Neural cell (in vitro differentiated cells): ENCODE data around the gene IDI2. TPM values are rescaled to one million over a fixed set of nuclear protein-coding genes. Genes with fewer than 3 reads are reported as not detected.

ENCODE experiments used
- H2AFZ ChIP-seq: fragments of 200-600, 300-800 bp; sonication (generic), shearing (Covaris generic); 2 replicates; pipeline ENCODE4 v1.6.0; 2014; ENCODE audit warnings: low read depth, mild to moderate bottlenecking, antibody characterized with exemption, low read length, moderate library complexity
- H3F3A ChIP-seq: fragments of 200-600 bp; shearing (Covaris generic); 2 replicates; pipeline ENCODE4 v1.6.1; 2016; ENCODE audit warnings: mild to moderate bottlenecking, moderate library complexity, mixed read lengths, antibody characterized with exemption, low read length; ENCODE audit not compliant: insufficient read depth, poor library complexity, severe bottlenecking
- H3K27ac ChIP-seq: fragments of 200-600, 300-800 bp; sonication (generic), shearing (Covaris generic); 2 replicates; pipeline ENCODE4 v1.5.1; 2014; ENCODE audit warnings: mild to moderate bottlenecking, low read length, moderate library complexity
- H3K27me3 ChIP-seq: fragments of 300-800, 200-600 bp; sonication (generic), shearing (Covaris generic); 2 replicates; pipeline ENCODE4 v1.6.0; 2014; ENCODE audit warnings: mild to moderate bottlenecking, low read depth, low read length, moderate library complexity; ENCODE audit not compliant: insufficient read depth
- H3K36me3 ChIP-seq: fragments of 300-800, 200-600 bp; sonication (generic), shearing (Covaris generic); 2 replicates; pipeline ENCODE4 v1.5.1; 2014; ENCODE audit warnings: mild to moderate bottlenecking, antibody characterized with exemption, low read length, moderate library complexity; ENCODE audit not compliant: insufficient read depth
- H3K4me2 ChIP-seq: fragments of 300-800, 200-600 bp; sonication (generic), shearing (Covaris generic); 2 replicates; pipeline ENCODE4 v1.6.0; 2014; ENCODE audit warnings: mild to moderate bottlenecking, low read length
- H3K4me3 ChIP-seq: fragments of 300-800, 200-600 bp; sonication (generic), shearing (Covaris generic); 2 replicates; pipeline ENCODE4 v1.5.1; 2014; ENCODE audit warnings: mild to moderate bottlenecking, low read length, moderate library complexity
- H3K79me2 ChIP-seq: fragments of 200-600 bp; shearing (Covaris generic); replicated peaks from 2 replicates; pipeline ENCODE4 v1.6.0; 2014; ENCODE audit warnings: mild to moderate bottlenecking, low read length, moderate library complexity; ENCODE audit not compliant: insufficient read depth
- H3K9ac ChIP-seq: fragments of 300-800, 200-600 bp; sonication (generic), shearing (Covaris generic); 2 replicates; pipeline ENCODE4 v1.6.1; 2016; ENCODE audit warnings: mild to moderate bottlenecking, low read length, mixed read lengths
- H3K9me2 ChIP-seq: fragments of 200-600 bp; shearing (Covaris generic); 2 replicates; pipeline ENCODE4 v1.6.1; 2016; ENCODE audit warnings: mild to moderate bottlenecking, low read length, mixed read lengths; ENCODE audit not compliant: insufficient read depth
- H3K9me3 ChIP-seq: fragments of 200-600, 300-800 bp; sonication (generic), shearing (Covaris generic); 2 replicates; pipeline ENCODE4 v1.6.1; 2016; ENCODE audit warnings: mild to moderate bottlenecking, mixed run types, low read length, moderate library complexity, mixed read lengths
- H4K20me1 ChIP-seq: fragments of 200-600 bp; shearing (Covaris generic); 2 replicates; pipeline ENCODE4 v1.6.1; 2016; ENCODE audit warnings: mild to moderate bottlenecking, mixed run types; ENCODE audit not compliant: insufficient read depth
- EP300 ChIP-seq: fragments of 450-650 bp; conservative IDR thresholded peaks from 2 replicates; pipeline ENCODE4 v1.6.1; 2014; ENCODE audit warnings: antibody characterized with exemption, mild to moderate bottlenecking, moderate library complexity; ENCODE audit not compliant: poor library complexity, severe bottlenecking
- EZH2 ChIP-seq: fragments of 200-600, 300-800 bp; shearing (Covaris generic), sonication (generic); IDR thresholded peaks from 2 replicates; pipeline ENCODE4 v1.6.1; 2014; ENCODE audit warnings: antibody characterized with exemption, low read length, borderline replicate concordance, mild to moderate bottlenecking; ENCODE audit not compliant: insufficient read depth, poor library complexity, severe bottlenecking
- MXI1 ChIP-seq: fragments of 450-650 bp; conservative IDR thresholded peaks from 2 replicates; pipeline ENCODE4 v1.6.1; 2014; ENCODE audit warnings: antibody characterized with exemption, mild to moderate bottlenecking; ENCODE audit not compliant: poor library complexity, severe bottlenecking
- POLR2AphosphoS5 ChIP-seq: IDR thresholded peaks from 2 replicates; pipeline ENCODE4 v1.6.1; 2012
- RAD21 ChIP-seq: fragments of 450-650 bp; conservative IDR thresholded peaks from 2 replicates; pipeline ENCODE4 v1.6.1; 2014; ENCODE audit warnings: antibody characterized with exemption, mild to moderate bottlenecking, moderate library complexity
- SMC3 ChIP-seq: fragments of 450-650 bp; conservative IDR thresholded peaks from 2 replicates; pipeline ENCODE4 v1.6.1; 2014; ENCODE audit warnings: antibody characterized with exemption, mild to moderate bottlenecking, moderate library complexity; ENCODE audit not compliant: poor library complexity
- TAF1 ChIP-seq: IDR thresholded peaks from 2 replicates; pipeline ENCODE4 v1.6.1; 2012; ENCODE audit warnings: low read depth
- polyA plus RNA-seq: library from polyadenylated mRNA; depleted of rRNA; stranded (reverse); fragments of >200 nt; gene quantifications from 2 replicates; pipeline ENCODE4 v1.2.3, GENCODE V29; 2014
- TF ChIP-seq, protein P1 (sequence below): IDR thresholded peaks from 2 replicates; pipeline ENCODE4 v1.6.1; 2012; ENCODE audit warnings: borderline replicate concordance
- TF ChIP-seq, protein P2 (sequence below): fragments of 450-650 bp; IDR thresholded peaks from 2 replicates; pipeline ENCODE4 v1.5.1; 2014; ENCODE audit warnings: antibody characterized with exemption, mild to moderate bottlenecking, moderate library complexity; ENCODE audit not compliant: poor library complexity, severe bottlenecking

The IDI2 gene
- polyA plus RNA-seq, 1 donor from 2014 or later = 0.24 TPM

DNA sequence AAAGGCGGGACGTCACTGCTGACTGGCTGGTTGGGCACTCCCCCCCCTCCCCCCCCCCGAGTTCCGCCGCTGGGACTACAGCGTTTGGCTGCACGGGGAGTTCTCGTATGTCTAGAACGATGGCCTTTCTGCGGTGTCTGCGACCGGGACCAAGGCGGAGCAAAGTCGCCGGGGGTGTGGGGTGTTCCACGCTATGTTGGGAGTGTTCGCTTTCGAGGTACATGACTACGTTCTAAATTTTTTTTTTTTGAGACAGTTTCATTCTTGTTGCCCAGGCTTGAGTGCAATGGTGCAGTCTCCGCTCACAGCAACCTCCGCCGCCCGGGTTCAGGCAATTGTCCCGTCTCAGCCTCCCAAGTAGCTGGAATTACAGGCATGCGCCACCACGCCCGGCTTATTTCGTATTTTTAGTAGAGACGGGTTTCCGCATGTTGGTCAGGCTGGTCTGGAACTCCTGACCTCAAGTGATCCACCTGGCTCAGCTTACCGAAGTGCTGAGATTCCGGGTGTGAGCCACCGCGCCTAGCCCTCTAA is 23.8 kb upstream of the IDI2 start:
- peaks cover 8% of the 10 kb centered on the region for H4K20me1 ChIP-seq

DNA sequence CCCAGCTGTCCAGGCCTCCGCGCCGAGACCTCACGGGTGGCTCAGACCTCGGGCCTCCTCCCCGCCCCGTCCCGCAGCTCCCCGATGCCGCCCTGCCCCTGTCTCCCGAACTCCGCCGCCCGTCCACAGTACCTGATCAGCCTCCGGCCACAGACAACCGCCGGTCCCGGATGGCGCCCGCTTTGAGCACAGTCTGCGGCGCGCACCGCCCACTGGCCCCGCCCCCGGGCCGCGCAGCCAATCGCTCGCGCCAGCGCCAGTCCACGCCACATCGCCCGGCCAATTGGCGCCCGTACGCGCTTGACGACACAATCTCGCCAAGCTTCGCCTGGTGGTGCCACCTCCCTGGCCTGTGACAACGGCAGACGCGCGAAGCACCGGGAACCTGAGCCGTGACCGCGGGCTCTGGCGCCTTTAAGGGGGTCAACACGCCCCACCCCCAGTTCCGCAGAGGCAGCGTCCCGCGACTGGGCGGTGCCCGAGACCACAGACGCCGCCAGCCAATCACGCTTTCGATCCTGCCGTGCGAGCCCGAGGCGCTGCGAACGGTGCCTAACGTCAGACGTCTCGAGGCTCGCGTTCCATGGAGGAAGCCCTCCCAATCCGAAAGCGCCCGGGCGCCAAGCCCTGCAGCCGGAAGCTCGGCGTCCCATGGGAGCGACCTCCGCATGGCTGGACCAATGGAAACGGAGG is 23.2 kb upstream of the IDI2 start, which contains the start of gene IDI1:
Gene IDI1 (minus strand): TSS at position 388 of the 693 bp plus-strand sequence. CDS start 116 bp downstream, at position 272.
- H3K36me3 ChIP-seq = no peaks in the 10 kb centered on the region

More for the DNA sequence above, 23.8 kb upstream of the IDI2 start:
- Histone ChIP-seq H3K9me2 (no peaks in the 10 kb centered on the region), H3K79me2 (peaks cover 74% of the 10 kb centered on the region), H3K27ac (peak overlapping the region; percentile 99), H2AFZ (peak overlapping the region; percentile 56), H3K4me2 (peak overlapping the region; percentile 72), H3K9me3 (no peaks in the 10 kb centered on the region), H3F3A (peaks cover 5% of the 10 kb centered on the region), H3K9ac (peak overlapping the region; percentile 96), H3K36me3 (no peaks in the 10 kb centered on the region), H3K27me3 (no peaks in the 10 kb centered on the region), H3K4me3 (peak overlapping the region; percentile 81)
- peak; percentile 14 for TF ChIP-seq TAF1
- TF ChIP-seq, protein P1, sequence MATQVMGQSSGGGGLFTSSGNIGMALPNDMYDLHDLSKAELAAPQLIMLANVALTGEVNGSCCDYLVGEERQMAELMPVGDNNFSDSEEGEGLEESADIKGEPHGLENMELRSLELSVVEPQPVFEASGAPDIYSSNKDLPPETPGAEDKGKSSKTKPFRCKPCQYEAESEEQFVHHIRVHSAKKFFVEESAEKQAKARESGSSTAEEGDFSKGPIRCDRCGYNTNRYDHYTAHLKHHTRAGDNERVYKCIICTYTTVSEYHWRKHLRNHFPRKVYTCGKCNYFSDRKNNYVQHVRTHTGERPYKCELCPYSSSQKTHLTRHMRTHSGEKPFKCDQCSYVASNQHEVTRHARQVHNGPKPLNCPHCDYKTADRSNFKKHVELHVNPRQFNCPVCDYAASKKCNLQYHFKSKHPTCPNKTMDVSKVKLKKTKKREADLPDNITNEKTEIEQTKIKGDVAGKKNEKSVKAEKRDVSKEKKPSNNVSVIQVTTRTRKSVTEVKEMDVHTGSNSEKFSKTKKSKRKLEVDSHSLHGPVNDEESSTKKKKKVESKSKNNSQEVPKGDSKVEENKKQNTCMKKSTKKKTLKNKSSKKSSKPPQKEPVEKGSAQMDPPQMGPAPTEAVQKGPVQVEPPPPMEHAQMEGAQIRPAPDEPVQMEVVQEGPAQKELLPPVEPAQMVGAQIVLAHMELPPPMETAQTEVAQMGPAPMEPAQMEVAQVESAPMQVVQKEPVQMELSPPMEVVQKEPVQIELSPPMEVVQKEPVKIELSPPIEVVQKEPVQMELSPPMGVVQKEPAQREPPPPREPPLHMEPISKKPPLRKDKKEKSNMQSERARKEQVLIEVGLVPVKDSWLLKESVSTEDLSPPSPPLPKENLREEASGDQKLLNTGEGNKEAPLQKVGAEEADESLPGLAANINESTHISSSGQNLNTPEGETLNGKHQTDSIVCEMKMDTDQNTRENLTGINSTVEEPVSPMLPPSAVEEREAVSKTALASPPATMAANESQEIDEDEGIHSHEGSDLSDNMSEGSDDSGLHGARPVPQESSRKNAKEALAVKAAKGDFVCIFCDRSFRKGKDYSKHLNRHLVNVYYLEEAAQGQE = peak; percentile 63
- no peak for TF ChIP-seq EP300
- TF ChIP-seq POLR2AphosphoS5 = peak; percentile 68
- peak; percentile 62 for TF ChIP-seq MXI1

More for the DNA sequence above, 23.2 kb upstream of the IDI2 start, which contains the start of gene IDI1:
- Histone ChIP-seq H3F3A (peaks cover 5% of the 10 kb centered on the region), H3K9me2 (no peaks in the 10 kb centered on the region), H3K9me3 (no peaks in the 10 kb centered on the region), H3K4me2 (peak within 1 kb of the TSS; percentile 96), H4K20me1 (peaks cover 14% of the 10 kb centered on the region), H3K27ac (peak within 1 kb of the TSS; percentile 99), H3K79me2 (peaks cover 74% of the 10 kb centered on the region), H3K4me3 (peak within 1 kb of the TSS; percentile 81), H3K9ac (peak within 1 kb of the TSS; percentile 96), H3K27me3 (no peaks in the 10 kb centered on the region), H2AFZ (peak within 1 kb of the TSS; percentile 56)
- peak; percentile 96 for TF ChIP-seq TAF1
- TF ChIP-seq RAD21 = no peak
- TF ChIP-seq, protein P2, sequence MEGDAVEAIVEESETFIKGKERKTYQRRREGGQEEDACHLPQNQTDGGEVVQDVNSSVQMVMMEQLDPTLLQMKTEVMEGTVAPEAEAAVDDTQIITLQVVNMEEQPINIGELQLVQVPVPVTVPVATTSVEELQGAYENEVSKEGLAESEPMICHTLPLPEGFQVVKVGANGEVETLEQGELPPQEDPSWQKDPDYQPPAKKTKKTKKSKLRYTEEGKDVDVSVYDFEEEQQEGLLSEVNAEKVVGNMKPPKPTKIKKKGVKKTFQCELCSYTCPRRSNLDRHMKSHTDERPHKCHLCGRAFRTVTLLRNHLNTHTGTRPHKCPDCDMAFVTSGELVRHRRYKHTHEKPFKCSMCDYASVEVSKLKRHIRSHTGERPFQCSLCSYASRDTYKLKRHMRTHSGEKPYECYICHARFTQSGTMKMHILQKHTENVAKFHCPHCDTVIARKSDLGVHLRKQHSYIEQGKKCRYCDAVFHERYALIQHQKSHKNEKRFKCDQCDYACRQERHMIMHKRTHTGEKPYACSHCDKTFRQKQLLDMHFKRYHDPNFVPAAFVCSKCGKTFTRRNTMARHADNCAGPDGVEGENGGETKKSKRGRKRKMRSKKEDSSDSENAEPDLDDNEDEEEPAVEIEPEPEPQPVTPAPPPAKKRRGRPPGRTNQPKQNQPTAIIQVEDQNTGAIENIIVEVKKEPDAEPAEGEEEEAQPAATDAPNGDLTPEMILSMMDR = peak; percentile 28
- TF ChIP-seq SMC3 = no peak
- TF ChIP-seq, protein P1 = peak; percentile 87
- TF ChIP-seq POLR2AphosphoS5 = peak; percentile 96
- TF ChIP-seq MXI1 = peak; percentile 51
- TF ChIP-seq EZH2 = no peak
- TF ChIP-seq EP300 = peak; percentile 91
